HCT116 (cell line): Measurements from ENCODE around the gene HFE. TPM values are rescaled to one million over a fixed set of nuclear protein-coding genes. Genes with fewer than 3 reads are reported as not detected.

Source experiments
- ATAC-seq: fragments of 200-7000 bp; cut with Tn5 transposase; 2 replicates; pipeline ENCODE4 v1.9.1; 2020; ENCODE audit warnings: mild to moderate bottlenecking, moderate library complexity
- BruUV-seq: library from RNA; stranded (reverse); fragments of 400-500 nt; replicated peaks from 2 replicates; lab custom pipeline; 2021; lab: Mats Ljungman, UMichigan
- CTCF ChIA-PET: fragments of 300-600 bp; sonication (Branson Sonifier 250); formaldehyde crosslinking; loops from one replicate; lab custom pipeline; 2021; ENCODE audit warnings: antibody characterized with exemption; lab: Charles Lee
- POLR2A ChIA-PET: fragments of 300-600, 350-600 bp; sonication (Branson Sonifier 250); formaldehyde crosslinking; loops from one replicate; lab custom pipeline; 2021; ENCODE audit warnings: antibody characterized with exemption; lab: Charles Lee
- RAD21 ChIA-PET, 2 experiments: fragments of 300-600 bp; sonication (Branson Sonifier 250); formaldehyde crosslinking; loops; one replicate each; lab custom pipeline; 2023; ENCODE audit warnings: low total read pairs in 2 of 2; ENCODE audit not compliant: uncharacterized antibody in 2 of 2, unreplicated experiment in 2 of 2, low non-redundant PET in 1 of 2; lab: Charles Lee
- DNase-seq: peaks from one replicate; pipeline ENCODE4 v3.0.0-alpha.2; 2010; ENCODE audit warnings: low read depth, low spot score
- H2AFZ ChIP-seq: fragments of 200-600 bp; shearing (Covaris generic), sonication (generic); 2 replicates; pipeline ENCODE4 v1.6.1; 2017; ENCODE audit warnings: low read depth, mixed run types, mixed read lengths, antibody characterized with exemption, low read length; ENCODE audit not compliant: poor library complexity, severe bottlenecking
- H3K27ac ChIP-seq: 2 replicates; pipeline ENCODE4 v1.5.1; 2012; ENCODE audit warnings: low read depth, low read length
- H3K27me3 ChIP-seq: fragments of 200-600 bp; sonication (generic); 2 replicates; pipeline ENCODE4 v1.6.1; 2016; ENCODE audit warnings: mixed run types, low read length, mixed read lengths; ENCODE audit not compliant: insufficient read depth
- H3K36me3 ChIP-seq, 2 experiments: fragments of 200-500 bp in 1 of 2; fragments of 200-600 bp in 1 of 2; sonication (Bioruptor generic) in 1 of 2; sonication (generic) in 1 of 2; 2 replicates each; pipeline versions ENCODE4 v1.5.1 to v1.6.1; 2014 to 2016; ENCODE audit warnings: low read length in 2 of 2, inconsistent platforms in 1 of 2, mixed read lengths in 1 of 2, mixed run types in 1 of 2; ENCODE audit not compliant: insufficient read depth in 2 of 2, control insufficient read depth in 1 of 2
- H3K4me1 ChIP-seq, 2 experiments: fragments of 200-600 bp in 1 of 2; sonication (generic) in 1 of 2; 2 replicates each; pipeline versions ENCODE4 v1.5.1 to v1.6.1; 2012 to 2017; ENCODE audit warnings: low read length in 2 of 2, inconsistent platforms in 1 of 2, mild to moderate bottlenecking in 1 of 2, mixed read lengths in 1 of 2, mixed run types in 1 of 2, moderate library complexity in 1 of 2; ENCODE audit not compliant: insufficient read depth in 2 of 2, control insufficient read depth in 1 of 2
- H3K4me2 ChIP-seq: fragments of 200-600 bp; sonication (generic); 2 replicates; pipeline ENCODE4 v1.6.1; 2017; ENCODE audit warnings: mixed run types, low read length, mixed read lengths
- H3K4me3 ChIP-seq, 2 experiments: fragments of 200-600 bp in 1 of 2; sonication (generic) in 1 of 2; replicated peaks in 1 of 2; 2 replicates each; pipeline ENCODE4 v1.5.1; 2011 to 2016; ENCODE audit warnings: low read length in 2 of 2, control low read depth in 1 of 2, low read depth in 1 of 2, mild to moderate bottlenecking in 1 of 2, mixed read lengths in 1 of 2, mixed run types in 1 of 2
- H3K79me2 ChIP-seq: fragments of 200-600 bp; sonication (generic); 2 replicates; pipeline ENCODE4 v1.6.1; 2017; ENCODE audit warnings: mild to moderate bottlenecking, mixed run types, low read length, moderate library complexity, mixed read lengths; ENCODE audit not compliant: insufficient read depth
- H3K9ac ChIP-seq: fragments of 200-600 bp; sonication (generic); 2 replicates; pipeline ENCODE4 v1.6.1; 2016; ENCODE audit warnings: low read length, mixed read lengths
- H3K9me2 ChIP-seq: fragments of 200-600 bp; sonication (generic), shearing (Covaris generic); 2 replicates; pipeline ENCODE4 v1.6.1; 2017; ENCODE audit warnings: mixed run types, mild to moderate bottlenecking, moderate library complexity; ENCODE audit not compliant: insufficient read depth
- H3K9me3 ChIP-seq, 2 experiments: fragments of 200-500 bp in 1 of 2; fragments of 200-600 bp in 1 of 2; sonication (Bioruptor generic) in 1 of 2; sonication (generic) in 1 of 2; 2 replicates each; pipeline ENCODE4 v1.6.1; 2014 to 2017; ENCODE audit warnings: low read length in 2 of 2, mixed read lengths in 2 of 2, inconsistent platforms in 1 of 2, low read depth in 1 of 2, mild to moderate bottlenecking in 1 of 2, mixed run types in 1 of 2, moderate library complexity in 1 of 2; ENCODE audit not compliant: control insufficient read depth in 1 of 2, insufficient read depth in 1 of 2
- H4K20me1 ChIP-seq: fragments of 200-600 bp; sonication (generic), shearing (Covaris generic); 2 replicates; pipeline ENCODE4 v1.6.1; 2017; ENCODE audit warnings: mixed run types, mild to moderate bottlenecking, moderate library complexity; ENCODE audit not compliant: insufficient read depth
- ATF3 ChIP-seq: IDR thresholded peaks from 2 replicates; pipeline ENCODE4 v1.6.1; 2012
- CBX3 ChIP-seq: IDR thresholded peaks from 2 replicates; pipeline ENCODE4 v1.6.1; 2012; ENCODE audit warnings: low read depth
- CEBPB ChIP-seq: IDR thresholded peaks from 2 replicates; pipeline ENCODE4 v1.6.1; 2012; ENCODE audit warnings: low read depth
- CTCF ChIP-seq, 3 experiments: fragments of 200-600 bp in 1 of 3; sonication (generic) in 1 of 3; IDR thresholded peaks in 2 of 3; conservative IDR thresholded peaks in 1 of 3; 2 replicates each; pipeline ENCODE4 v1.5.1; 2012 to 2017; ENCODE audit warnings: low read depth in 2 of 3, low read length in 2 of 3, antibody characterized with exemption in 1 of 3, borderline replicate concordance in 1 of 3, control low read depth in 1 of 3, mild to moderate bottlenecking in 1 of 3, mixed read lengths in 1 of 3, mixed run types in 1 of 3, moderate library complexity in 1 of 3; ENCODE audit not compliant: insufficient read depth in 1 of 3
- ELF1 ChIP-seq: IDR thresholded peaks from 2 replicates; pipeline ENCODE4 v1.6.1; 2012; ENCODE audit warnings: low read depth, borderline replicate concordance
- MAX ChIP-seq: IDR thresholded peaks from 2 replicates; pipeline ENCODE4 v1.6.1; 2012
- POLR2A ChIP-seq: IDR thresholded peaks from 2 replicates; pipeline ENCODE4 v1.7.0; 2011; ENCODE audit warnings: borderline replicate concordance; ENCODE audit not compliant: insufficient read depth, insufficient read length; ENCODE audit errors: extremely low read depth
- POLR2AphosphoS5 ChIP-seq: IDR thresholded peaks from 2 replicates; pipeline ENCODE4 v1.6.1; 2011; ENCODE audit warnings: mild to moderate bottlenecking, low read depth, low read length, moderate library complexity
- RAD21 ChIP-seq: IDR thresholded peaks from 2 replicates; pipeline ENCODE4 v1.6.1; 2012; ENCODE audit warnings: low read depth, mild to moderate bottlenecking
- SRF ChIP-seq: IDR thresholded peaks from 2 replicates; pipeline ENCODE4 v1.6.1; 2012; ENCODE audit warnings: low read depth
- TCF7L2 ChIP-seq: IDR thresholded peaks from 2 replicates; pipeline ENCODE4 v1.7.0; 2011; ENCODE audit warnings: borderline replicate concordance, inconsistent platforms; ENCODE audit not compliant: insufficient read depth, insufficient read length; ENCODE audit errors: extremely low read depth
- YY1 ChIP-seq: IDR thresholded peaks from 2 replicates; pipeline ENCODE4 v1.6.1; 2011; ENCODE audit warnings: low read length, low read depth, moderate library complexity, mild to moderate bottlenecking; ENCODE audit not compliant: insufficient replicate concordance; ENCODE audit errors: extremely low read depth
- ZBTB33 ChIP-seq: IDR thresholded peaks from 2 replicates; pipeline ENCODE4 v1.6.1; 2011; ENCODE audit warnings: mild to moderate bottlenecking, low read length, moderate library complexity; ENCODE audit not compliant: insufficient replicate concordance; ENCODE audit errors: extremely low read depth
- ZFX ChIP-seq: fragments of 450-650 bp; IDR thresholded peaks from 2 replicates; pipeline ENCODE4 v1.6.1; 2017
- ZNF274 ChIP-seq: fragments of 200-500 bp; sonication (Bioruptor generic); IDR thresholded peaks from 2 replicates; pipeline ENCODE4 v1.6.1; 2014; ENCODE audit warnings: mild to moderate bottlenecking, low read depth, low read length, inconsistent platforms
- intact Hi-C: fragments of 100-400 bp; cut with micrococcal nuclease; formaldehyde crosslinking; loops from 2 replicates; pipeline ENCODE4 v1.10.0; 2022
- total RNA-seq: library from RNA; stranded (reverse); gene quantifications from one replicate; pipeline ENCODE4 v1.2.1, GENCODE V29; 2021; ENCODE audit not compliant: unreplicated experiment

HFE gene
- total RNA-seq, 1 experiment from 2014 or later = 9.8 TPM

- Histone ChIP-seq H3K9me2 (no peaks in the 10 kb centered on the region), H3K27ac (peak overlapping the region; percentile 37; the same call in 1 of the 2 replicates), H3K4me3 (no peak overlapping the region), H3K9ac (peak overlapping the region; percentile 30; the same call in 1 of the 2 replicates), H4K20me1 (no peaks in the 10 kb centered on the region), H3K27me3 (no peaks in the 10 kb centered on the region), H3K4me1 (peaks cover 18 to 29% of the 10 kb centered on the region in 2 experiments; a peak in 3 of 4 replicates), H3K4me2 (peak overlapping the region; percentile 46), H3K79me2 (no peaks in the 10 kb centered on the region), H3K36me3 (no peaks in the 10 kb centered on the region), H3K9me3 (no peaks in the 10 kb centered on the region), H2AFZ (peak overlapping the region; percentile 44)
- ChIA-PET POLR2A (interaction anchor here (0.9 kb wide), 1 partner anchor 10 kb away, joined by 3 read pairs; a partner anchor contains a TSS), RAD21 (interaction anchor here in 1 of 2 experiments (0.7 kb wide), 1 partner anchor 239 kb away, joined by 5 read pairs; no protein-coding TSS in a partner anchor), CTCF (interaction anchor here (1.3 to 2.0 kb wide), 4 partner anchors 21 to 34 kb away, joined by 4 to 11 read pairs (median 5); partner anchors contain the start of gene HFE)
- ATAC-seq = peak; percentile 81
- DNase-seq = peak; percentile 79
- TF ChIP-seq RAD21 (peak; percentile 94), ATF3 (no peak), CTCF (IDR thresholded peaks at IDR 0.05 in 2 of 3, conservative IDR thresholded peaks at IDR 0.05 in 1 of 3; ENCODE audit: borderline replicate concordance in 1 of 3, insufficient read depth in 1 of 3, low read depth in 2 of 3, low read length in 2 of 3) (peak; percentile 77 to 92 (median 86)), ZBTB33 (no peak), CEBPB (peak; percentile 43; the same call in 1 of the 2 replicates), POLR2A (no peak), ELF1 (no peak), SRF (no peak), ZNF274 (no peak), MAX (0 out of 2 replicates have a peak, but pooled peaks have one; percentile 7), CBX3 (no peak; the same call in 1 of the 2 replicates), TCF7L2 (peak; percentile 63), ZFX (no peak), POLR2AphosphoS5 (peak; percentile 30; the same call in 1 of the 2 replicates), YY1 (peak; percentile 34)
- intact Hi-C loops = loop anchor here (1.0 to 10.0 kb wide), 3 partner anchors 31 to 509 kb away; a partner anchor contains a TSS
- no TSS peak for BruUV-seq
These were observed 21.3 kb upstream of the HFE start for GRCh38 chr6:26065952-26066380.
